ENCODE results near the gene DYNLT4. TPM values are rescaled to one million over a fixed set of nuclear protein-coding genes. Genes with fewer than 3 reads are reported as not detected.

Gene DYNLT4
- total RNA-seq, 3 donors from 2014 or later (not counting 1 experiment from before 2014, with no cell fraction given), result 0.96 to 1.2 TPM; not detected in 1

- Mint-ChIP-seq H3K9me3 (no peaks in the 10 kb centered on the region), H3K27me3 (ENCODE audit: low read depth in 2 of 2) (peaks cover under 1 to 5% of the 10 kb centered on the region in 2 donors), H3K27ac (peak overlapping the region in 1 of 2 donors; percentile 63), H3K36me3 (no peaks in the 10 kb centered on the region), H3K4me3 (no peak overlapping the region), H3K4me1 (peaks cover 7% of the 10 kb centered on the region in 2 donors)
- peaks cover 6% of the 10 kb centered on the region for H3K4me1 ChIP-seq (ENCODE audit: control insufficient read depth, insufficient read depth, low read length)
- no peaks in the 10 kb centered on the region for H3K9me3 ChIP-seq (ENCODE audit: control insufficient read depth, insufficient read depth, low read length)
- TF ChIP-seq CTCF (IDR thresholded peaks at IDR 0.05), result peak; percentile 77
- no peak overlapping the region for H3K4me3 ChIP-seq (ENCODE audit: low read length)
- DNase-seq (peak; percentile 79 to 90), ATAC-seq (peak; percentile 90 to 99 (median 97))
- intact Hi-C loops (cut with micrococcal nuclease), result loop anchor here (2.0 to 5.0 kb wide), 2 partner anchors 49 to 465 kb away; partner anchors contain the start of gene BEST4
- H3K36me3 ChIP-seq (ENCODE audit: control insufficient read depth, insufficient read depth, low read length), result no peaks in the 10 kb centered on the region
- WGBS (ENCODE audit: insufficient coverage), result 72% methylated on average over 23 of the region's 23 CpGs
- H3K27me3 ChIP-seq (ENCODE audit: control insufficient read depth, insufficient read depth, low read length), result no peaks in the 10 kb centered on the region
- H3K27ac ChIP-seq (ENCODE audit: low read length), result no peak overlapping the region
These were observed 28.9 kb upstream of the DYNLT4 start for GRCh38 chr1:44835738-44836675.

GRCh38 chr1:44834328-44834727 lies 27.2 kb upstream of the DYNLT4 start:
- H3K4me1 Mint-ChIP-seq, result peaks cover 7% of the 10 kb centered on the region in 2 donors
- H3K36me3 Mint-ChIP-seq, result no peaks in the 10 kb centered on the region
- H3K9me3 ChIP-seq (ENCODE audit: control insufficient read depth, insufficient read depth, low read length), result no peaks in the 10 kb centered on the region
- TF ChIP-seq CTCF (IDR thresholded peaks at IDR 0.05), result no peak
- H3K27me3 Mint-ChIP-seq (ENCODE audit: low read depth in 2 of 2), result peaks cover 0 to 2% of the 10 kb centered on the region in 2 donors
- H3K4me3 ChIP-seq (ENCODE audit: low read length), result no peak overlapping the region
- no peak for ATAC-seq
- DNase-seq, result no peak
- no peaks in the 10 kb centered on the region for H3K36me3 ChIP-seq (ENCODE audit: control insufficient read depth, insufficient read depth, low read length)
- 45% methylated on average over 7 of the region's 7 CpGs for WGBS (ENCODE audit: insufficient coverage)
- H3K4me3 Mint-ChIP-seq, result no peak overlapping the region
- H3K4me1 ChIP-seq (ENCODE audit: control insufficient read depth, insufficient read depth, low read length), result peaks cover 11% of the 10 kb centered on the region
- no peaks in the 10 kb centered on the region for H3K9me3 Mint-ChIP-seq
- H3K27me3 ChIP-seq (ENCODE audit: control insufficient read depth, insufficient read depth, low read length), result no peaks in the 10 kb centered on the region
- intact Hi-C loops (cut with micrococcal nuclease), result no loop called here
- H3K27ac ChIP-seq (ENCODE audit: low read length), result no peak overlapping the region
- H3K27ac Mint-ChIP-seq, result no peak overlapping the region

- no peaks in the 10 kb centered on the region for H3K36me3 ChIP-seq (ENCODE audit: control insufficient read depth, insufficient read depth, low read length)
- no peaks in the 10 kb centered on the region for H3K9me3 ChIP-seq (ENCODE audit: control insufficient read depth, insufficient read depth, low read length)
- H3K4me1 ChIP-seq (ENCODE audit: control insufficient read depth, insufficient read depth, low read length), result peaks cover 12% of the 10 kb centered on the region
- no peaks in the 10 kb centered on the region for H3K27me3 ChIP-seq (ENCODE audit: control insufficient read depth, insufficient read depth, low read length)
- TF ChIP-seq CTCF (IDR thresholded peaks at IDR 0.05), result no peak
- H3K4me1 Mint-ChIP-seq, result peaks cover 7% of the 10 kb centered on the region in 2 donors
- intact Hi-C loops (cut with micrococcal nuclease), result no loop called here
- H3K4me3 ChIP-seq (ENCODE audit: low read length), result no peak overlapping the region
- no peak overlapping the region for H3K4me3 Mint-ChIP-seq
- no peaks in the 10 kb centered on the region for H3K27me3 Mint-ChIP-seq (ENCODE audit: low read depth in 2 of 2)
- H3K36me3 Mint-ChIP-seq, result no peaks in the 10 kb centered on the region
- no peak for ATAC-seq
- 65% methylated on average over 13 of the region's 13 CpGs for WGBS (ENCODE audit: insufficient coverage)
- no peak overlapping the region for H3K27ac ChIP-seq (ENCODE audit: low read length)
- DNase-seq, result no peak
- H3K9me3 Mint-ChIP-seq, result no peaks in the 10 kb centered on the region
- no peak overlapping the region for H3K27ac Mint-ChIP-seq
These were observed 25.0 kb upstream of the DYNLT4 start for GRCh38 chr1:44832056-44832705.

All from natural killer cell (primary cell).